ENCODE results near the gene MGST2.

The MGST2 gene

DNA sequence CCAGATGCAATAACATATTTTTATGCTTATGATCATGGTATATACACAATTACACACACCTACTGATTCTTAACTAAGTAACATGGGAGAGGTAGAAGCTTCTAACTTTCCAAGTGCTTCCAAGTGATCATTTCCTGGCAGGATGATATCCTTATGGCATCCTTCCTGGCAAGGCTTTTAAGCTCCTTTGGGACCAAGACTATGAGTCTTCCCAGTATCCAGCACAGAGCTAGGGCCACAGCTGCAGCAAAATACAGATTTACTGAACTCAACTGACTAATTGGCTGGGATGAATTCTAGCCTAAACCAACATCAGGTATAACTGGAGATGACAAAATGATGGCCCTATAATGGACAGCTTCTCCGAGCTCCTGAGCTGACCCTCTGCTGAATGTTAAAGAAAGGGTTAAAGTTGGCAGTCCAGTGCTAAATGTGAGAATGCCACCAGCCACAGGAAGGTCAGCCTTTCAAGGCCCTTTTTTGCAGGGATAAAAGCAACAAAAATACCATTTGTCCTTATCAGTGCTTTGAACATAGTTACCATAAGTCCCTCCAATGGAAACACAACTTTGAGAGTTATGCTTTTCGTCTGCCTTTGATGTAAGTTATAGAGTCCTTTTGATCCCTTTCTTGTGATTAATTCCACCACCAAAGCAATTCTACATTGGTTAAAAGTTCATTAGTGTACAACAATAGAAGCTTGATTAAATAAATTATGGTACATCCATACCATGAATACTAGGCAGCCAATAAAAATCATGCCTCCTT, 73.4 kb downstream of the MGST2 start:
- H3K4me3 ChIP-seq (ENCODE audit: low read depth, low read length), result no peak overlapping the region
- DNase-seq (ENCODE audit: low read depth), result no peak
- TF ChIP-seq POLR2A (IDR thresholded peaks at IDR 0.05; ENCODE audit: extremely low read depth, insufficient read length) (no peak), MYC (IDR thresholded peaks at IDR 0.05; ENCODE audit: low read depth, low read length) (no peak)
- TF ChIP-seq, protein P1, sequence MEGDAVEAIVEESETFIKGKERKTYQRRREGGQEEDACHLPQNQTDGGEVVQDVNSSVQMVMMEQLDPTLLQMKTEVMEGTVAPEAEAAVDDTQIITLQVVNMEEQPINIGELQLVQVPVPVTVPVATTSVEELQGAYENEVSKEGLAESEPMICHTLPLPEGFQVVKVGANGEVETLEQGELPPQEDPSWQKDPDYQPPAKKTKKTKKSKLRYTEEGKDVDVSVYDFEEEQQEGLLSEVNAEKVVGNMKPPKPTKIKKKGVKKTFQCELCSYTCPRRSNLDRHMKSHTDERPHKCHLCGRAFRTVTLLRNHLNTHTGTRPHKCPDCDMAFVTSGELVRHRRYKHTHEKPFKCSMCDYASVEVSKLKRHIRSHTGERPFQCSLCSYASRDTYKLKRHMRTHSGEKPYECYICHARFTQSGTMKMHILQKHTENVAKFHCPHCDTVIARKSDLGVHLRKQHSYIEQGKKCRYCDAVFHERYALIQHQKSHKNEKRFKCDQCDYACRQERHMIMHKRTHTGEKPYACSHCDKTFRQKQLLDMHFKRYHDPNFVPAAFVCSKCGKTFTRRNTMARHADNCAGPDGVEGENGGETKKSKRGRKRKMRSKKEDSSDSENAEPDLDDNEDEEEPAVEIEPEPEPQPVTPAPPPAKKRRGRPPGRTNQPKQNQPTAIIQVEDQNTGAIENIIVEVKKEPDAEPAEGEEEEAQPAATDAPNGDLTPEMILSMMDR (IDR thresholded peaks at IDR 0.05; ENCODE audit: low read depth, low read length), result no peak
- TF ChIP-seq, protein P2, sequence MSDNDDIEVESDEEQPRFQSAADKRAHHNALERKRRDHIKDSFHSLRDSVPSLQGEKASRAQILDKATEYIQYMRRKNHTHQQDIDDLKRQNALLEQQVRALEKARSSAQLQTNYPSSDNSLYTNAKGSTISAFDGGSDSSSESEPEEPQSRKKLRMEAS (IDR thresholded peaks at IDR 0.05; ENCODE audit: low read depth, low read length), result no peak

DNA sequence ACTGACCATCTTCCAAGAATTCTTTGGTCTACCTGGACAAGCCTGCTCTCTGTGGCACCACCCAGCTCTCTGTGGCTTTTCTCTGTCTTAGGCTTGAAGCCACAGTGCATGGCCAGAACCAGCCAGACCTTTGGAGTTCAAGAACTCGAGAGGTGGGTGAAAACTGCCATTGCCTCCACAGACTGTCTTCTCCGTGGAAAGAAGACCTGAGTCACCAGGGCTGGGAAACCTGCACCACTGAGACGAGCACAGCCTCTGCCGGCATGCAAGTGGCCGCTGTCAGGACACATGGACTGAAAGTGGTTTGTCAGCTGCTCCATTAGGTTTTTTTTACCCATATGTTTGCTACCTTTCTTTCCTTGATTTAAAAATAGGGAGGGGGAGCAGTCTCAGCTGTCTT, 74.5 kb downstream of the MGST2 start:
- no peak overlapping the region for H3K4me3 ChIP-seq (ENCODE audit: low read depth, low read length)
- TF ChIP-seq, protein P1 (IDR thresholded peaks at IDR 0.05; ENCODE audit: low read depth, low read length), result no peak
- TF ChIP-seq POLR2A (IDR thresholded peaks at IDR 0.05; ENCODE audit: extremely low read depth, insufficient read length), result no peak
- no peak for DNase-seq (ENCODE audit: low read depth)

DNA sequence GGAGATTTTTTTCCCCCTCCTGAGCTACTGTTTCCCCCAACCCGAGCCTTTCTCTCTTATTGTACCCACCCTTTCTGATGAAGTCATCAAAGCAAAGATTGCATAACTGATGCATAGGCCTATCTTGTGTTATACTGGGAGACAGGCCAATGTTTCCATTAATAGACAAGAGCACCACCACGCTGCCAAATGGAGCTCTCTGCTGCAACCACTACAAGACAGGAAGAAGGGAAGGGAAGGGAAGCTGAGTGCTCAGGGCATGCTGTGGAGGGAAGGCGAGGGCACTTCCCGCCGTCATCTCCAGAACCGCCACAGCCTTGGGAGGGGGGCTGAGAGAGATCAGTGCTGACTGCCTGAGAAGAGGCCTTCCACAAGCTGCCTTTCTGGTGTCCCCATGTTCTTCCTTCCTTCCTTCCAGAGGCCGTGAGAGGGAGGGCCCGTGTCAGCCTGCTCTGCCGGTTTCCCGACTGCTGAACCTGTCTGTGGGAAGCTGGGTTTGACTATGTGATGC, 75.0 kb downstream of the MGST2 start:
- H3K4me3 ChIP-seq (ENCODE audit: low read depth, low read length), result no peak overlapping the region
- peak; percentile 62 for DNase-seq (ENCODE audit: low read depth)

DNA sequence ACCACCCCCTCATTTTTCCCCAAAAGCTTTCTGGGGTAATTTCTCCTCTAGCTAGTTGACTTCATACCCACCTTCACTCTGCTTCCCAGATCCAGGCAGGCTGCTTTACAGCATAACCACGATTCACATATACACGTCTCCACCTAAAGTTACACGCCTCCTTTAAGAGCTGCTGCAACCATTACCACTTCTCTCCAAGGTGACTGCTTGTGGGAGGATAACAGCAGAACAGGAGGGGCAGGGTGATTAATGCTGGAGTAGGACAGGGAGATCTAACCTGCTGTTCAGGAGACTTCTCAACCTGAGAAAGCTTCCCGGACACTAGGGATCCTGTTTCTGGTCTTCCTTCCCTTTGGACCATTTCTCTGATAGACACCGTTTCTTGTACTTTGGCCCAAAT, 77.4 kb downstream of the MGST2 start:
- no peak for DNase-seq (ENCODE audit: low read depth)
- TF ChIP-seq, protein P2 (IDR thresholded peaks at IDR 0.05; ENCODE audit: low read depth, low read length), result no peak
- TF ChIP-seq MYC (IDR thresholded peaks at IDR 0.05; ENCODE audit: low read depth, low read length), result no peak
- H3K4me3 ChIP-seq (ENCODE audit: low read depth, low read length), result no peak overlapping the region

More for the DNA sequence above, 75.0 kb downstream of the MGST2 start:
- TF ChIP-seq, protein P1 (IDR thresholded peaks at IDR 0.05; ENCODE audit: low read depth, low read length), result no peak
- TF ChIP-seq, protein P2 (IDR thresholded peaks at IDR 0.05; ENCODE audit: low read depth, low read length), result 0 out of 2 replicates have a peak, but pooled peaks have one; percentile 25

DNA sequence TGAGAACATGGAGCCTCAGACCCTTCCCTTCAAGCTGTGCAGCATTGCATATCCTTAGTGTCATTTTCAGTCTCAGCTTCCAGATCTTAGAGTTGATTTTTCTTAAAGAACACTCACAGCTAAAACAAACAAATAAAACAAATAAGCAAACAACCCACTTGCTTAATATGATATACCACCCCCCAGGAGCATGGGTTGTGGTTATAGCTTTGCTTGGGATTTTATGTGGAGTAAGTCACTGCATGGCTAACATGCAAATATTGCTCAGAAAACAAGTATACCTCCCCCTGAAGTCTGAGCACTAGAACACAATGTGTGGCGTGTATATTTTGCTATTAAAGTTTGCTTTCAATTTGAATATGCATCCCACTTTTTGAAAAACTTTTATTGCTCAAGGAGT, 78.6 kb downstream of the MGST2 start:
- no peak for TF ChIP-seq POLR2A (IDR thresholded peaks at IDR 0.05; ENCODE audit: extremely low read depth, insufficient read length)
- TF ChIP-seq, protein P1 (IDR thresholded peaks at IDR 0.05; ENCODE audit: low read depth, low read length), result no peak
- TF ChIP-seq, protein P2 (IDR thresholded peaks at IDR 0.05; ENCODE audit: low read depth, low read length), result no peak
- TF ChIP-seq MYC (IDR thresholded peaks at IDR 0.05; ENCODE audit: low read depth, low read length), result no peak
- H3K4me3 ChIP-seq (ENCODE audit: low read depth, low read length), result no peak overlapping the region

DNA sequence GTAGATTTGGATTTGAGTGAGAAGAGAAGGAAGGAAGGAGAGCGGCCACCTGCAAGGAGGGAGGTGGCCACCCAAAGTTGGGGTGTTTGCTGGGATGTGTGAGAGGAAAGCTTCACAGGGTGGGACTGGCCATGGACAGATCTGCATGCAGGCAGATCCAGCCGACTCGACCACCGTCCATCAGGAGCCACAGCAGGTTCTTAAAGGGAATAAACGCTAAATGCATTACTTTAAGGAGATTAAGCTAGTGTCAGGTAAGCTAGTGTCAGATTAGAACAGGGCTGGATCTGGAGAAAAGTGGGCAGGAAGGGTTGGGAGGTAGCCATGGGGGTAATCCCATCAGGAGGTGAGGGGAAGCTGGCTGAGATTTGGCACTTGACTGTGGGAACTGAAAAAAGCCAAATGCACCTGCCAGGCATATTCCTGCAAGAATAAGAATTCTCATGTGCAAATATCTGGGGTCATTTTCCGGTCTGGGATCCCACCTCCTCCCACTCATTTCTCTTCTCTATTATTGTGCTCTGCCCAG, 79.6 kb downstream of the MGST2 start:
- no peak for DNase-seq (ENCODE audit: low read depth)
- TF ChIP-seq POLR2A (IDR thresholded peaks at IDR 0.05; ENCODE audit: extremely low read depth, insufficient read length) (no peak), MYC (IDR thresholded peaks at IDR 0.05; ENCODE audit: low read depth, low read length) (no peak)
- TF ChIP-seq, protein P2 (IDR thresholded peaks at IDR 0.05; ENCODE audit: low read depth, low read length), result no peak
- TF ChIP-seq, protein P1 (IDR thresholded peaks at IDR 0.05; ENCODE audit: low read depth, low read length), result no peak
- H3K4me3 ChIP-seq (ENCODE audit: low read depth, low read length), result no peak overlapping the region

More for the DNA sequence above, 78.6 kb downstream of the MGST2 start:
- no peak for DNase-seq (ENCODE audit: low read depth)
